SK-N-MC (cell line): ENCODE data around the gene EIF4EBP3.

Experiments
- FOXP2 ChIP-seq: optimal IDR thresholded peaks from 2 replicates; pipeline ENCODE3; 2011; ENCODE audit warnings: mild to moderate bottlenecking, moderate library complexity; ENCODE audit not compliant: insufficient read depth; ENCODE audit errors: extremely low read length, control extremely low read depth
- POLR2AphosphoS5 ChIP-seq: IDR thresholded peaks from 2 replicates; pipeline ENCODE4 v1.6.1; 2012; ENCODE audit warnings: mild to moderate bottlenecking, low read depth, low read length, borderline replicate concordance

DNA sequence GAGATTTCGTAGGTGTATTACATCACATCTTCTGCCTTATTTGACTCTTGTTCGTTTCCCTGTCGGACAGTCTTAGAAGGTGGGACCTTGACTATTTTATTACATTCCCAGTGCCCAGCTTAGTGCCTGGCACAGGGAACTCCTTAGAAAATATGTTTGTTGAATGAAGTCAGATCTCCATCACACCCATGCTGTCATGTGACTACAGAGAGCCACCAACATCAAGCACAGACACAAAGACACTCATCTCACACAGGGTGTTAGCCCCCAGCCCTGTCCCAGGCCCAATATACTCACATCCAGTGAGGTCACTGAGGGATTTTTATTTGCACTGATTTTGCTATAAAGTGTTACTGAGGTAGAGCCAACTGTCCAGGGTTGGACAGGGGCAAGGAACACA is 10.5 kb downstream of the EIF4EBP3 start:
- TF ChIP-seq POLR2AphosphoS5 (no peak), FOXP2 (no peak)
